HepG2 (cell line): ENCODE results near the gene MAP6D1. TPM values are rescaled to one million over a fixed set of nuclear protein-coding genes. Genes with fewer than 3 reads are reported as not detected.

Experiments used
- ATAC-seq: fragments of 200-7000 bp; cut with Tn5 transposase; 3 replicates; pipeline ENCODE4 v1.9.1; 2020; ENCODE audit warnings: mild to moderate bottlenecking, moderate library complexity
- BruUV-seq: library from RNA; stranded (reverse); fragments of 400-500 nt; replicated peaks from 2 replicates; lab custom pipeline; 2021; lab: Mats Ljungman, UMichigan
- CTCF ChIA-PET: fragments of 300-600 bp; formaldehyde crosslinking; extraction: SDS; loops from one replicate; lab custom pipeline; 2021; ENCODE audit warnings: low total read pairs, inconsistent platforms, low intra/inter-chr PET ratio; lab: Yijun Ruan, JAX
- POLR2A ChIA-PET: fragments of 350-600 bp; sonication (Branson Sonifier 250); formaldehyde crosslinking; loops from one replicate; lab custom pipeline; 2020; ENCODE audit warnings: antibody characterized with exemption, inconsistent platforms; lab: Yijun Ruan, JAX
- DNase-seq: peaks from one replicate; pipeline ENCODE4 v3.0.0-alpha.2; 2015; ENCODE audit warnings: low spot score
- FAIRE-seq: peaks from 3 replicates; lab custom pipeline; 2011; peaks lifted over from hg19 to GRCh38; lab: Jason Lieb, UNC
- H2AFZ ChIP-seq: one replicate; pipeline ENCODE4 v1.6.1; 2011; ENCODE audit warnings: low read length, inconsistent platforms
- H3K27ac ChIP-seq: fragments of 300-600 bp; 3 replicates; pipeline ENCODE4 v1.8.0; 2011; ENCODE audit warnings: mixed run types, mild to moderate bottlenecking, mixed read lengths, low read length, inconsistent platforms; ENCODE audit not compliant: insufficient read depth; ENCODE audit errors: extremely low read length
- H3K27me3 ChIP-seq, 2 experiments: fragments of 200-600 bp in 1 of 2; 2 replicates in 1 of 2; 3 replicates in 1 of 2; pipeline versions ENCODE4 v1.6.0 to v1.8.0; 2011; ENCODE audit warnings: low read length in 2 of 2, mild to moderate bottlenecking in 2 of 2, moderate library complexity in 2 of 2, inconsistent platforms in 1 of 2; ENCODE audit not compliant: insufficient read depth in 2 of 2, control insufficient read depth in 1 of 2
- H3K36me3 ChIP-seq, 2 experiments: fragments of 200-600 bp in 1 of 2; replicated peaks in 1 of 2; 2 replicates in 1 of 2; 3 replicates in 1 of 2; pipeline versions ENCODE4 v1.5.1 to v1.8.0; 2011; ENCODE audit warnings: low read length in 2 of 2, inconsistent platforms in 1 of 2; ENCODE audit not compliant: insufficient read depth in 2 of 2, control insufficient read depth in 1 of 2
- H3K4me1 ChIP-seq: 2 replicates; pipeline ENCODE4 v1.5.1; 2012; ENCODE audit warnings: low read length, inconsistent platforms; ENCODE audit not compliant: insufficient read depth
- H3K4me2 ChIP-seq: 2 replicates; pipeline ENCODE4 v1.6.0; 2011; ENCODE audit warnings: low read depth, low read length, inconsistent platforms
- H3K4me3 ChIP-seq, 3 experiments: fragments of 200-600 bp in 1 of 3; sonication (generic), shearing (Covaris generic) in 1 of 3; replicated peaks in 1 of 3; 2 replicates each; pipeline ENCODE4 v1.5.1; 2011 to 2016; ENCODE audit warnings: low read length in 3 of 3, inconsistent platforms in 2 of 3, low read depth in 2 of 3, mild to moderate bottlenecking in 2 of 3, control low read depth in 1 of 3, mixed read lengths in 1 of 3; ENCODE audit not compliant: insufficient read depth in 1 of 3
- H3K79me2 ChIP-seq: one replicate; pipeline ENCODE4 v1.6.1; 2011; ENCODE audit warnings: low read length, inconsistent platforms; ENCODE audit not compliant: insufficient read depth
- H3K9ac ChIP-seq: 2 replicates; pipeline ENCODE4 v1.6.0; 2011; ENCODE audit warnings: mild to moderate bottlenecking, low read depth, low read length, inconsistent platforms; ENCODE audit not compliant: insufficient read depth
- H3K9me3 ChIP-seq: 2 replicates; pipeline ENCODE4 v1.5.1; 2012; ENCODE audit warnings: mild to moderate bottlenecking, low read length
- H4K20me1 ChIP-seq: 2 replicates; pipeline ENCODE4 v1.6.0; 2011; ENCODE audit warnings: inconsistent platforms, mild to moderate bottlenecking, low read length, moderate library complexity; ENCODE audit not compliant: insufficient read depth
- DPF2 ChIP-seq: sonication (generic); formaldehyde crosslinking; IDR thresholded peaks from 2 replicates; pipeline ENCODE4 v1.4.0; 2020; ENCODE audit warnings: mild to moderate bottlenecking, low read depth, missing genetic modification reagents, borderline replicate concordance
- RBFOX2 ChIP-seq: fragments of 200-400 bp; formaldehyde crosslinking; IDR thresholded peaks from 2 replicates; pipeline ENCODE4 v1.6.1; 2017; ENCODE audit warnings: low read depth, mild to moderate bottlenecking, low read length
- SYNCRIP ChIP-seq: fragments of 200-400 bp; formaldehyde crosslinking; IDR thresholded peaks from 2 replicates; pipeline ENCODE4 v1.6.1; 2018; ENCODE audit warnings: mild to moderate bottlenecking, low read depth, low read length; ENCODE audit not compliant: insufficient read depth
- TEAD3 ChIP-seq: optimal IDR thresholded peaks from 2 replicates; pipeline ENCODE3; 2016; ENCODE audit warnings: borderline replicate concordance
- ZNF644 ChIP-seq: IDR thresholded peaks from 2 replicates; pipeline ENCODE4 v1.6.1; 2016; ENCODE audit warnings: low read depth
- ZNF724P ChIP-seq: sonication (generic); formaldehyde crosslinking; IDR thresholded peaks from 2 replicates; pipeline ENCODE4 v1.8.0; 2022; ENCODE audit warnings: missing genetic modification reagents, borderline replicate concordance
- ZNF781 ChIP-seq: sonication (generic); formaldehyde crosslinking; IDR thresholded peaks from 2 replicates; pipeline ENCODE4 v1.5.1; 2020; ENCODE audit warnings: borderline replicate concordance, mild to moderate bottlenecking, missing genetic modification reagents; ENCODE audit errors: not compliant biosample characterization
- ZNF83 ChIP-seq: sonication (generic); formaldehyde crosslinking; IDR thresholded peaks from 2 replicates; pipeline ENCODE4 v1.4.0; 2020; ENCODE audit warnings: missing genetic modification reagents, mild to moderate bottlenecking, borderline replicate concordance
- ZSCAN20 ChIP-seq: sonication (generic); formaldehyde crosslinking; IDR thresholded peaks from 2 replicates; pipeline ENCODE4 v1.4.0; 2020; ENCODE audit warnings: missing genetic modification reagents, mild to moderate bottlenecking, borderline replicate concordance
- WGBS: methylation state at CpG from one replicate; pipeline ENCODE4 v1.1.6; 2017; ENCODE audit warnings: low lambda C conversion rate; 5-methylcytosine and 5-hydroxymethylcytosine counted together
- in situ Hi-C: cut with HindIII; loops from 2 replicates; pipeline ENCODE4 v1.10.0; 2017; ENCODE audit warnings: low pct_unique_long_range_greater_than_20kb; ENCODE audit not compliant: extremely low pct_ligation_motif_present
- intact Hi-C: fragments of 100-400 bp; cut with micrococcal nuclease; formaldehyde crosslinking; loops from one replicate; pipeline ENCODE4 v1.10.0; 2022; ENCODE audit not compliant: unreplicated experiment
- polyA plus RNA-seq, 8 experiments: library from polyadenylated mRNA; depleted of rRNA in 3 of 8; stranded (reverse) in 7 of 8; unstranded in 1 of 8; fragments of >200 nt; fragmentation: Illumina TruSeq in 4 of 8; extraction: Trizol in 4 of 8; gene quantifications; 2 replicates each; pipeline versions ENCODE4 v1.2.1 to v1.2.3, GENCODE V29; 2011 to 2016; ENCODE audit warnings: low read depth in 4 of 8, missing spikeins in 1 of 8, mixed read lengths in 1 of 8; ENCODE audit not compliant: insufficient read depth in 1 of 8
- total RNA-seq, 5 experiments: library from RNA; depleted of rRNA; stranded (reverse); fragments of >200 nt; fragmentation: Illumina TruSeq; extraction: Trizol; gene quantifications; 2 replicates each; pipeline ENCODE4 v1.2.3, GENCODE V29; 2016; ENCODE audit warnings: low read depth in 1 of 5
- TF ChIP-seq, protein P1 (sequence below): IDR thresholded peaks from 2 replicates; pipeline ENCODE4 v1.6.1; 2016
- TF ChIP-seq, protein P2 (sequence below): sonication (generic); formaldehyde crosslinking; IDR thresholded peaks from 2 replicates; pipeline ENCODE4 v1.4.0; 2020; ENCODE audit warnings: mild to moderate bottlenecking, missing genetic modification reagents, borderline replicate concordance
- TF ChIP-seq, protein P3 (sequence below): sonication (generic); formaldehyde crosslinking; IDR thresholded peaks from 2 replicates; pipeline ENCODE4 v1.5.1; 2020; ENCODE audit warnings: missing genetic modification reagents, mild to moderate bottlenecking, borderline replicate concordance

The MAP6D1 gene
- total and polyA plus RNA-seq, 2 of the 13 experiments (the other 11 are each of a cell fraction or from before 2014, with no cell fraction given) = 0.12 to 0.62 TPM

DNA sequence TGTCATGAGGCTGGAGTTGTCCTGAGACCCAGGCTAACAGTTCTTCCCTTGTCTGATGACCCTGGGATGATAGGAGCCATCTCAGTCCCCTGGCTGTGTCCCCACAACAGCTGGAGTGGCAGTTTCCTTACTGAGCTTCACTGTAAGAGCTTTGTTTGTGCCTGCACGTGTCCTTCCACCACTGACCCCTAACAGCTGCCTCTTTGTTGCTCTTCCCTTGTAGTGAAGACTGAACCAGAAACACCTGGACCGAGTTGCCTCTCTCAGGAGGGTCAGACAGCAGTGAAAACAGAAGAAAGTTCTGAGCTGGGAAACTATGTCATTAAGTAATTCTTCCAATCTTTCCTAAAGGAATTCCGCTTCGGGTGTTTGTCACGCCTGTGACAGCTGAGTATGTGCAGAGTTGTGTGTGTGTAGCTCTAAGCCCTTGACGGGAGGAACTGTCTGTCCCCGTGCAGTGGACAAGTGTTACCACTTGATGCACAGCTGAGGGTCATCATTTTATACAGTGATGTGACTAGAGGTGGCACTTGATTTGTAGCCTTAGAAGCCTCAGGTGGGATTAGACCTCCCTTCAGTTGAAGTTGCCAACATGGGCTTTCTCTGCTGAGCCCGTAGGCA, 25.0 kb downstream of the MAP6D1 start:
- TF ChIP-seq ZNF724P (CRISPR knock-in tag) (no peak), ZNF644 (CRISPR knock-in tag) (no peak)
- TF ChIP-seq, protein P1, sequence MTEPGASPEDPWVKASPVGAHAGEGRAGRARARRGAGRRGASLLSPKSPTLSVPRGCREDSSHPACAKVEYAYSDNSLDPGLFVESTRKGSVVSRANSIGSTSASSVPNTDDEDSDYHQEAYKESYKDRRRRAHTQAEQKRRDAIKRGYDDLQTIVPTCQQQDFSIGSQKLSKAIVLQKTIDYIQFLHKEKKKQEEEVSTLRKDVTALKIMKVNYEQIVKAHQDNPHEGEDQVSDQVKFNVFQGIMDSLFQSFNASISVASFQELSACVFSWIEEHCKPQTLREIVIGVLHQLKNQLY (CRISPR knock-in tag) = no peak
- TF ChIP-seq, all 625 proteins: peak for 0
- ChIA-PET POLR2A (no interaction called here), CTCF (no interaction called here)
- Histone ChIP-seq H3K9ac (no peak overlapping the region), H4K20me1 (no peaks in the 10 kb centered on the region), H3K9me3 (no peaks in the 10 kb centered on the region), H3K79me2 (no peaks in the 10 kb centered on the region), H3K27ac (no peak overlapping the region), H3K27me3 (no peaks in the 10 kb centered on the region), H3K4me3 (no peak overlapping the region), H3K36me3 (peaks cover 27 to 64% of the 10 kb centered on the region in 2 experiments), H3K4me2 (no peak overlapping the region), H2AFZ (no peak overlapping the region), H3K4me1 (no peaks in the 10 kb centered on the region)
- DNase-seq = no peak
- no TSS peak for BruUV-seq
- WGBS = 100% methylated on average over 8 of the region's 8 CpGs
- ATAC-seq = no peak
- no peak for FAIRE-seq
- in situ Hi-C loops (no loop called here), intact Hi-C loops (no loop called here)

DNA sequence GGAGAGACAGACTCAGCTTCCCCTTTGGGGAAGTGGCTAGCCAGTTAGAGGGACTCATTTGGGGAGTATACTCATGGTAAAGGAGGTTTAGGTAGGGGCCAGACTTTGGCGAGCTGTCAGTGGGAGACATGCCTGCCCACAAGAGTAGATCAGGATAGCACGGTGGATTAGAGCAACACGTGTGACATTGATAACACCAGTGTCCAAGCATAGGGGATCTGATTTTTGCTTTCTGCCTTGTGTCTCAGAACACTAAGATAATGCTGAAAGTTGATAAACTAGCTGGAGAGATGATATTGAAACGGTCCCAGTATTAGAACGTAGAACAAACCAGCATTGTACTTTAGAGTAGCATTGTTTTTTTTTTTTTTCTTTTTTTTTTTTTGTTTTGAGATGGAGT, 25.9 kb downstream of the MAP6D1 start:
- ATAC-seq (no peak), FAIRE-seq (no peak), DNase-seq (no peak)
- intact Hi-C loops (no loop called here), in situ Hi-C loops (no loop called here)
- Histone ChIP-seq H3K27me3 (no peaks in the 10 kb centered on the region), H2AFZ (no peak overlapping the region), H3K9ac (no peak overlapping the region), H3K4me3 (no peak overlapping the region), H3K9me3 (no peaks in the 10 kb centered on the region), H4K20me1 (no peaks in the 10 kb centered on the region), H3K27ac (no peak overlapping the region), H3K36me3 (peaks cover 25 to 63% of the 10 kb centered on the region in 2 experiments), H3K4me1 (no peaks in the 10 kb centered on the region), H3K79me2 (no peaks in the 10 kb centered on the region), H3K4me2 (no peak overlapping the region)
- no TSS peak for BruUV-seq
- whole genome bisulfite sequencing = 95% methylated on average over 5 of the region's 5 CpGs
- CTCF ChIA-PET = no interaction called here
- POLR2A ChIA-PET = no interaction called here
- TF ChIP-seq TEAD3 (no peak), ZNF83 (no peak), DPF2 (CRISPR knock-in tag) (no peak), ZNF781 (CRISPR knock-in tag) (no peak), SYNCRIP (no peak), ZSCAN20 (CRISPR knock-in tag) (no peak), RBFOX2 (no peak)
- TF ChIP-seq, protein P2, sequence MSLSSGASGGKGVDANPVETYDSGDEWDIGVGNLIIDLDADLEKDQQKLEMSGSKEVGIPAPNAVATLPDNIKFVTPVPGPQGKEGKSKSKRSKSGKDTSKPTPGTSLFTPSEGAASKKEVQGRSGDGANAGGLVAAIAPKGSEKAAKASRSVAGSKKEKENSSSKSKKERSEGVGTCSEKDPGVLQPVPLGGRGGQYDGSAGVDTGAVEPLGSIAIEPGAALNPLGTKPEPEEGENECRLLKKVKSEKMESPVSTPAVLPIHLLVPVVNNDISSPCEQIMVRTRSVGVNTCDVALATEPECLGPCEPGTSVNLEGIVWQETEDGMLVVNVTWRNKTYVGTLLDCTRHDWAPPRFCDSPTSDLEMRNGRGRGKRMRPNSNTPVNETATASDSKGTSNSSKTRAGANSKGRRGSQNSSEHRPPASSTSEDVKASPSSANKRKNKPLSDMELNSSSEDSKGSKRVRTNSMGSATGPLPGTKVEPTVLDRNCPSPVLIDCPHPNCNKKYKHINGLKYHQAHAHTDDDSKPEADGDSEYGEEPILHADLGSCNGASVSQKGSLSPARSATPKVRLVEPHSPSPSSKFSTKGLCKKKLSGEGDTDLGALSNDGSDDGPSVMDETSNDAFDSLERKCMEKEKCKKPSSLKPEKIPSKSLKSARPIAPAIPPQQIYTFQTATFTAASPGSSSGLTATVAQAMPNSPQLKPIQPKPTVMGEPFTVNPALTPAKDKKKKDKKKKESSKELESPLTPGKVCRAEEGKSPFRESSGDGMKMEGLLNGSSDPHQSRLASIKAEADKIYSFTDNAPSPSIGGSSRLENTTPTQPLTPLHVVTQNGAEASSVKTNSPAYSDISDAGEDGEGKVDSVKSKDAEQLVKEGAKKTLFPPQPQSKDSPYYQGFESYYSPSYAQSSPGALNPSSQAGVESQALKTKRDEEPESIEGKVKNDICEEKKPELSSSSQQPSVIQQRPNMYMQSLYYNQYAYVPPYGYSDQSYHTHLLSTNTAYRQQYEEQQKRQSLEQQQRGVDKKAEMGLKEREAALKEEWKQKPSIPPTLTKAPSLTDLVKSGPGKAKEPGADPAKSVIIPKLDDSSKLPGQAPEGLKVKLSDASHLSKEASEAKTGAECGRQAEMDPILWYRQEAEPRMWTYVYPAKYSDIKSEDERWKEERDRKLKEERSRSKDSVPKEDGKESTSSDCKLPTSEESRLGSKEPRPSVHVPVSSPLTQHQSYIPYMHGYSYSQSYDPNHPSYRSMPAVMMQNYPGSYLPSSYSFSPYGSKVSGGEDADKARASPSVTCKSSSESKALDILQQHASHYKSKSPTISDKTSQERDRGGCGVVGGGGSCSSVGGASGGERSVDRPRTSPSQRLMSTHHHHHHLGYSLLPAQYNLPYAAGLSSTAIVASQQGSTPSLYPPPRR (CRISPR knock-in tag) = no peak
- TF ChIP-seq, protein P3, sequence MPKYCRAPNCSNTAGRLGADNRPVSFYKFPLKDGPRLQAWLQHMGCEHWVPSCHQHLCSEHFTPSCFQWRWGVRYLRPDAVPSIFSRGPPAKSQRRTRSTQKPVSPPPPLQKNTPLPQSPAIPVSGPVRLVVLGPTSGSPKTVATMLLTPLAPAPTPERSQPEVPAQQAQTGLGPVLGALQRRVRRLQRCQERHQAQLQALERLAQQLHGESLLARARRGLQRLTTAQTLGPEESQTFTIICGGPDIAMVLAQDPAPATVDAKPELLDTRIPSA = no peak
